A375 (cell line): ENCODE measurements around the gene COMTD1. TPM values are rescaled to one million over a fixed set of nuclear protein-coding genes. Genes with fewer than 3 reads are reported as not detected.

Source experiments
- small RNA-seq: library from RNA; depleted of rRNA; stranded (forward); fragments of <200 nt; gene quantifications from one replicate; pipeline ENCODE3, GENCODE V24; 2014
- total RNA-seq: library from RNA; depleted of rRNA; stranded (reverse); fragments of >200 nt; shearing (Covaris generic); gene quantifications from 2 replicates; pipeline ENCODE4 v1.2.3, GENCODE V29; 2014; rRNA removed

COMTD1 gene
- 17.6 and 17.8 TPM in 2 replicates for total RNA-seq

GRCh38 chr10:75235375-75236177 lies at the start of gene COMTD1:
COMTD1 (minus strand) TSS chr10:75235957; CDS start chr10:75235928, 29 bp downstream.

DNA sequence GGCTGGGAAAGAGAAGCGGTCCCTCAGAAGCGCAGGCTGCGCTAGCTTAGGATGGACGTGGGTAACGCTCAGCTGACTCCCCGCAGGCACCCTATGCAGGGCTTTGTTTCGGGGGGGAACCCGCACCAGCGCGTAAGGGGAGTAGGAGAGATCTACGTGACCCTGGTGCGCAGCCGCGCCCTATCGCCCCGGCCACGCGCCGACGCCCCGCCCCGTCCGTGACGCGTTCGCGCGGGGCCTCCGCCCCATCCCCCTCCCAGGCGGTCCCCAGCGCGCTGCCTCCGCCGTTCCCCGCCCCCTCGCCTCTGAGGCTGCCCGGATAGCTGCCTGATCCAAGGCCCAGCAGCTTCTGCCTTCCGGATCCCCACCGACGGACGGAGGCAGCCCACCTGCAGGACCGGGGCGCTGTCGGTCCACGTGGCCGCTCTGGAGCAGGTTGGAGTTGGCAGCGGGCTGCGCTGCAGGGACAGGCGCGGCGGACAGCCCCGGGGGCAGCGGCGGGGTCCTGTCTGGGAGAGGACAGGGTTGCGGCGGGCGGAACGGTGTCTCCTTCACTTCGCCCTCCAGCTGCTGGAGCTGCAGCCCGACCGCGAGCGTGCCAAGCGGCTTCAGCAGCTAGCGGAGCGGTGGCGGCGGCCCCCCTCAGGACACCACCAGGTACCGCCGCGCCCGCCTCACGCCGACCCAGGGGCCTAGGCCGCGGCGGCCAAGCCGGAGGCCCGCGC lies 25.3 kb downstream of the COMTD1 start, which contains the start of gene VDAC2:
TSS of gene VDAC2 (plus strand) at position 515 of the 725 bp plus-strand sequence. CDS start 363 bp downstream, outside the sequence.

Small RNAs within 50 kb of the gene (small RNA-seq; reads per million reads assigned to genes)
- gene HMGA1P5, result not detected
- not detected for gene RPL39P25

Other genes with a start within 250 kb of the COMTD1 start
- 8.1 and 11.2 TPM in 2 replicates for gene SAMD8, start 124.3 kb downstream of the COMTD1 start, total RNA-seq
- gene VDAC2, start 25.2 kb downstream of the COMTD1 start, total RNA-seq, result 75.7 and 82.8 TPM in 2 replicates
- gene ZNF503, start 165.8 kb upstream of the COMTD1 start, total RNA-seq, result 2.3 and 3.2 TPM in 2 replicates
- 2.7 and 4.5 TPM in 2 replicates for gene LRMDA, start 195.7 kb upstream of the COMTD1 start, total RNA-seq